Spleen (tissue), 11 donors: Measurements from ENCODE around the gene TMEFF1. TPM values are rescaled to one million over a fixed set of nuclear protein-coding genes. Genes with fewer than 3 reads are reported as not detected.

Experiments used
- DNase-seq: peaks from one replicate; pipeline ENCODE4 v3.0.0-alpha.2; 2020
- H3K27ac ChIP-seq, 8 donors: fragments of 200-600 bp; sonication (generic) in 7 of 8; 1 replicate in 4 of 8; 2 replicates in 4 of 8; pipeline versions ENCODE4 v1.5.0 to v1.8.0; 2016 to 2021; ENCODE audit warnings: inconsistent platforms in 4 of 8, mild to moderate bottlenecking in 4 of 8, moderate library complexity in 1 of 8
- H3K27me3 ChIP-seq, 7 donors: fragments of 200-600 bp; sonication (generic) in 6 of 7; replicated peaks in 1 of 7; 1 replicate in 4 of 7; 2 replicates in 3 of 7; pipeline versions ENCODE4 v1.5.0 to v1.8.0; 2016 to 2021; ENCODE audit warnings: inconsistent platforms in 3 of 7, mild to moderate bottlenecking in 1 of 7
- H3K36me3 ChIP-seq, 6 donors: fragments of 200-600 bp; sonication (generic) in 5 of 6; 1 replicate in 4 of 6; 2 replicates in 2 of 6; pipeline versions ENCODE4 v1.5.0 to v1.8.0; 2016 to 2021; ENCODE audit warnings: inconsistent platforms in 2 of 6
- H3K4me1 ChIP-seq, 6 donors: fragments of 200-600 bp; sonication (generic) in 5 of 6; 1 replicate in 3 of 6; 2 replicates in 3 of 6; pipeline versions ENCODE4 v1.5.0 to v1.8.0; 2016 to 2021; ENCODE audit warnings: inconsistent platforms in 3 of 6
- H3K4me3 ChIP-seq, 8 donors: fragments of 200-600 bp; sonication (generic) in 7 of 8; 1 replicate in 4 of 8; 2 replicates in 4 of 8; pipeline versions ENCODE4 v1.5.0 to v1.8.0; 2016 to 2021; ENCODE audit warnings: inconsistent platforms in 4 of 8, mild to moderate bottlenecking in 4 of 8, moderate library complexity in 2 of 8
- H3K9me3 ChIP-seq, 8 donors: fragments of 200-600 bp; sonication (generic) in 7 of 8; 1 replicate in 4 of 8; 2 replicates in 4 of 8; pipeline versions ENCODE4 v1.5.0 to v1.8.0; 2016 to 2021; ENCODE audit warnings: inconsistent platforms in 4 of 8
- POLR2A ChIP-seq, 3 donors: fragments of 450-650 bp; IDR thresholded peaks; one replicate each; pipeline ENCODE4 v1.5.1; 2017; ENCODE audit warnings: antibody characterized with exemption in 3 of 3, mild to moderate bottlenecking in 1 of 3
- POLR2AphosphoS5 ChIP-seq, 3 donors: sonication (generic); formaldehyde crosslinking; IDR thresholded peaks; one replicate each; pipeline ENCODE4 v1.5.1; 2017; ENCODE audit warnings: antibody characterized with exemption in 3 of 3
- WGBS, 5 donors: extraction: QIAGEN DNeasy Blood & Tissue Kit in 3 of 5; methylation state at CpG; one replicate each; pipeline versions ENCODE4 v1.1.5 to v1.1.7; 2013 to 2018; 5-methylcytosine and 5-hydroxymethylcytosine counted together
- intact Hi-C: fragments of 100-400 bp; cut with DNase I; formaldehyde crosslinking; loops from one replicate; pipeline ENCODE4 v1.15.0; 2023; ENCODE audit warnings: low total_unique reads
- polyA plus RNA-seq, 3 donors: library from polyadenylated mRNA; stranded (reverse); fragments of 200-250 nt; gene quantifications; one replicate each; pipeline ENCODE4 v1.2.1, GENCODE V29; 2013
- total RNA-seq, 7 donors: library from RNA; depleted of rRNA in 3 of 7; stranded (reverse); fragments of >200 nt in 3 of 7; fragmentation: NEBNext Ultra II Directional in 4 of 7; extraction: Animal tissue kit (Norgen Biotek cat#: 25700) in 4 of 7; gene quantifications; one replicate each; pipeline versions ENCODE4 v1.1.0 to v1.2.1, GENCODE V29; 2016 to 2021
- TF ChIP-seq, protein P1 (sequence below), 11 experiments: fragments of 200-600 bp in 7 of 11; fragments of 450-650 bp in 4 of 11; sonication (generic) in 4 of 11; IDR thresholded peaks in 8 of 11; conservative IDR thresholded peaks in 3 of 11; 1 replicate in 7 of 11; 2 replicates in 4 of 11; pipeline versions ENCODE4 v1.4.0 to v1.8.0; 2016 to 2021; ENCODE audit warnings: antibody characterized with exemption in 11 of 11, inconsistent platforms in 4 of 11, mild to moderate bottlenecking in 1 of 11
- donor health status: healthy with polysubstance abuse.
- donor health status: DM: no; HTN: no; CAD: no; lungs with moderate emphysema.
- donor health status: DM: no; HTN: no; CAD: no.
- donor health status: Bipolar disorder and iron deficiency.
- donor health status: healthy.
- donor health status: DM: no; HTN: no; CAD: no.
- donor health status: DM: yes; HTN: yes; CAD: no.

Gene TMEFF1
- total and polyA plus RNA-seq, 10 donors, result 0.03 to 0.13 (median 0.05) TPM; not detected in 7

DNA sequence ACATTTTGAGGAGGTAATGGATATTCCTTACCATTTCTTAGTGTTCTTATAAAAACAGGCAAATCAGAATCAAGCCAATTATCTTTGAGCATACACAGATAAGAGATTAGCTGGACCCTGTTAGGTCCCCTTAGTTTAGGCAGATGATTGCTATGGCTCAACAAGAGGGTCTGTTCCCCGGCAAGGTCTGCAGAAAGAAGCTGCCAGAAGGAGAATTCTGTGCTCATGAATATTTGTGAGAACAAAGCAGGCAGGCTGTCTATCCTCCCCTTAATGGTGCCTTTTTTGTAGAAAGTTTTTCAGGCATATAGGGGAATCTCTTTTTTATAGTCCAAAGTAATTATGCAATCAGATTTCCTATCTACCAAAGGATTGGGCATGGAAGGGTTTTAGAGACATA lies 132.5 kb downstream of the TMEFF1 start:
- Histone ChIP-seq H3K36me3 (no peaks in the 10 kb centered on the region), H3K4me3 (no peak overlapping the region), H3K27ac (no peak overlapping the region), H3K27me3 (no peaks in the 10 kb centered on the region), H3K4me1 (no peaks in the 10 kb centered on the region), H3K9me3 (no peaks in the 10 kb centered on the region)
- 76 to 91% (median 83%) methylated on average over 1 of the region's 1 CpG for WGBS, 5 donors
- TF ChIP-seq POLR2A (IDR thresholded peaks at IDR 0.05) (no peak), POLR2AphosphoS5 (IDR thresholded peaks at IDR 0.05) (no peak)
- TF ChIP-seq, protein P1, sequence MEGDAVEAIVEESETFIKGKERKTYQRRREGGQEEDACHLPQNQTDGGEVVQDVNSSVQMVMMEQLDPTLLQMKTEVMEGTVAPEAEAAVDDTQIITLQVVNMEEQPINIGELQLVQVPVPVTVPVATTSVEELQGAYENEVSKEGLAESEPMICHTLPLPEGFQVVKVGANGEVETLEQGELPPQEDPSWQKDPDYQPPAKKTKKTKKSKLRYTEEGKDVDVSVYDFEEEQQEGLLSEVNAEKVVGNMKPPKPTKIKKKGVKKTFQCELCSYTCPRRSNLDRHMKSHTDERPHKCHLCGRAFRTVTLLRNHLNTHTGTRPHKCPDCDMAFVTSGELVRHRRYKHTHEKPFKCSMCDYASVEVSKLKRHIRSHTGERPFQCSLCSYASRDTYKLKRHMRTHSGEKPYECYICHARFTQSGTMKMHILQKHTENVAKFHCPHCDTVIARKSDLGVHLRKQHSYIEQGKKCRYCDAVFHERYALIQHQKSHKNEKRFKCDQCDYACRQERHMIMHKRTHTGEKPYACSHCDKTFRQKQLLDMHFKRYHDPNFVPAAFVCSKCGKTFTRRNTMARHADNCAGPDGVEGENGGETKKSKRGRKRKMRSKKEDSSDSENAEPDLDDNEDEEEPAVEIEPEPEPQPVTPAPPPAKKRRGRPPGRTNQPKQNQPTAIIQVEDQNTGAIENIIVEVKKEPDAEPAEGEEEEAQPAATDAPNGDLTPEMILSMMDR (IDR thresholded peaks at IDR 0.05 in 8 of 11, conservative IDR thresholded peaks at IDR 0.05 in 3 of 11), result no peak
- intact Hi-C loops, result no loop called here
- no peak for DNase-seq

DNA sequence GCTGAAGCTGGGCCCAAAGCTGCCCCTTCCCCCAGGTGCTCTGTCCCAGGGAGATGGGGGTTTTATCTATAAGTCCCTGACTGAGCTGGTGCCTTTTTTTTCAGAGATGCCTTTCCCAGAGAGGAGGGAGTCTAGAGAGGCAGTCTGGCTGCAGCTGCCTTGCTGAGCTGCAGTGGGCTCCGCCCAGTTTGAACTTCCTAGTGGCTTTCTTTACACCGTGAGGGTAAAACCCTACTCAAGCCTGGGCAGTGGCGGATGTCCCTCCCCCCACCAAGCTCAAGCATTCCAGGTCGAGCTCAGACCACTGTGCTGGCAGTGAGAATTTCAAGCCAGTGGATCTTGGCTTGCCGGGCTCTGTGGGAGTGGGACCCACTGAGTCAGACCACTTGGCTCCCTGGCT lies 146.2 kb downstream of the TMEFF1 start:
- Histone ChIP-seq H3K36me3 (no peaks in the 10 kb centered on the region), H3K4me3 (no peak overlapping the region), H3K9me3 (peaks cover 0 to 34% (median 11%) of the 10 kb centered on the region in 8 donors), H3K27me3 (peaks cover 0 to 11% (median 0%) of the 10 kb centered on the region in 7 donors), H3K27ac (no peak overlapping the region), H3K4me1 (no peaks in the 10 kb centered on the region)
- intact Hi-C loops, result no loop called here
- DNase-seq, result no peak
- TF ChIP-seq POLR2AphosphoS5 (IDR thresholded peaks at IDR 0.05) (no peak), POLR2A (IDR thresholded peaks at IDR 0.05) (no peak)
- TF ChIP-seq, protein P1 (IDR thresholded peaks at IDR 0.05 in 8 of 11, conservative IDR thresholded peaks at IDR 0.05 in 3 of 11), result no peak
- 50 to 86% (median 65%) methylated on average over 2 to 5 of the region's 5 CpGs for WGBS, 5 donors

DNA sequence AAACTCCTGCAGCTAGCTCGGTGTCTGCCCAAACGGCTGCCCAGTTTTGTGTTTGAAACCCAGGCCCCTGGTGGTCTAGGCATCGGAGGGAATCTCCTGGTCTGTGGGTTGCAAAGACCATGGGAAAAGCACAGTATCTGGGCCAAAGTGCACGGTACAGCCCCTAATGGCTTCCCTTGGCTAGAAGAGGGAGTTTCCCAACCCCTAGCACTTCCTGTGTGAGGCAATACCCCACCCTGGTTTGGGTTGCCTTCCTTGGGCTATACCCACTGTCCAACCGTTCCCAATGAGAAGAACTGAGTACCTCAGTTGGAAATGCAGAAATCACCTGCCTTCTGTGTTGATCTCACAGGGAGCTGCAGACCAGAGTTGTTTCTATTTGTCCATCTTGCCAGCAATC lies 146.7 kb downstream of the TMEFF1 start:
- WGBS, 5 donors, result 30 to 63% (median 43%) methylated on average over 4 to 5 of the region's 5 CpGs
- no peak for DNase-seq
- Histone ChIP-seq H3K9me3 (peaks cover 0 to 34% (median 11%) of the 10 kb centered on the region in 8 donors), H3K36me3 (no peaks in the 10 kb centered on the region), H3K27ac (no peak overlapping the region), H3K4me1 (no peaks in the 10 kb centered on the region), H3K4me3 (no peak overlapping the region), H3K27me3 (peaks cover 0 to 11% (median 0%) of the 10 kb centered on the region in 7 donors)
- TF ChIP-seq POLR2A (IDR thresholded peaks at IDR 0.05) (no peak), POLR2AphosphoS5 (IDR thresholded peaks at IDR 0.05) (no peak)
- TF ChIP-seq, protein P1 (IDR thresholded peaks at IDR 0.05 in 8 of 11, conservative IDR thresholded peaks at IDR 0.05 in 3 of 11), result no peak
- intact Hi-C loops, result no loop called here

DNA sequence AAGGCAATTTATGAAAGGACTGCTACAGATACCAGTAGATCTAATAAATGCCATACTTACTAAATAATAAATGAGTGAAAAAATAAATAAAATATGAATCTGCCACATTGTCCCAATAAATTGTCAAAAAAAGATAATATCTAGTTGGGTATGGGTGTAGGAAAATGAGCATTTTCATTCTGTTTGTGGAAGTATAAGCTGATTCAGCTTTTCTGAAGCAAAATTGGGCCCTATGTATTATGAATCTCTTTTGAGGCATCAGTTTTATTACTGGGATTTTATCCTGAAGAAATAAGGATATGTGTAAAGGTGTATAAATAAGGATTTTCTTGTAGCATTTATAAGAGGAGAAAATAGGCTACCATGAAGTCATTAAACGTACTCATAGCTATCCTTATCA lies 151.0 kb downstream of the TMEFF1 start:
- peaks cover 0 to 7% (median 0%) of the 10 kb centered on the region in 7 donors for H3K27me3 ChIP-seq
- H3K27ac ChIP-seq, result no peak overlapping the region
- no peaks in the 10 kb centered on the region for H3K4me1 ChIP-seq
- TF ChIP-seq, protein P1 (IDR thresholded peaks at IDR 0.05 in 8 of 11, conservative IDR thresholded peaks at IDR 0.05 in 3 of 11), result no peak
- TF ChIP-seq POLR2AphosphoS5 (IDR thresholded peaks at IDR 0.05), result no peak
- TF ChIP-seq POLR2A (IDR thresholded peaks at IDR 0.05), result no peak
- H3K4me3 ChIP-seq, result no peak overlapping the region
- no peaks in the 10 kb centered on the region for H3K36me3 ChIP-seq
- peaks cover 0 to 20% (median 4%) of the 10 kb centered on the region in 8 donors for H3K9me3 ChIP-seq
- intact Hi-C loops, result no loop called here
- WGBS, 5 donors, result 83 to 95% (median 86%) methylated on average over 1 of the region's 1 CpG
- DNase-seq, result no peak
